Psoas muscle (tissue), 8 donors: ENCODE results near the gene CIT. TPM values are rescaled to one million over a fixed set of nuclear protein-coding genes. Genes with fewer than 3 reads are reported as not detected.

ENCODE experiments used
- ATAC-seq, 4 donors: fragments of 200-7000 bp; cut with Tn5 transposase; one replicate each; pipeline ENCODE4 v1.9.1; 2020; ENCODE audit warnings: moderate library complexity in 3 of 4, mild to moderate bottlenecking in 2 of 4
- DNase-seq, 2 donors: peaks; one replicate each; pipeline ENCODE4 v3.0.0-alpha.2; 2020
- H3K27ac ChIP-seq: fragments of 200-600 bp; one replicate; pipeline ENCODE4 v1.8.0; 2022
- H3K27me3 ChIP-seq, 3 donors: fragments of 200-600 bp in 1 of 3; one replicate each; pipeline versions ENCODE4 v1.6.1 to v1.8.0; 2013 to 2022; ENCODE audit warnings: low read length in 2 of 3, mild to moderate bottlenecking in 2 of 3, moderate library complexity in 1 of 3; ENCODE audit not compliant: insufficient read depth in 3 of 3
- H3K36me3 ChIP-seq, 2 donors: fragments of 200-600 bp in 1 of 2; one replicate each; pipeline versions ENCODE4 v1.6.1 to v1.8.0; 2013 to 2022; ENCODE audit warnings: low read depth in 1 of 2, mild to moderate bottlenecking in 1 of 2, moderate library complexity in 1 of 2; ENCODE audit not compliant: insufficient read depth in 1 of 2
- H3K4me1 ChIP-seq: fragments of 200-600 bp; one replicate; pipeline ENCODE4 v1.8.0; 2022
- H3K4me3 ChIP-seq: fragments of 200-600 bp; one replicate; pipeline ENCODE4 v1.8.0; 2022; ENCODE audit warnings: mild to moderate bottlenecking
- H3K9me3 ChIP-seq: fragments of 200-600 bp; one replicate; pipeline ENCODE4 v1.8.0; 2022
- WGBS, 3 donors: extraction: QIAGEN DNeasy Blood & Tissue Kit; methylation state at CpG; one replicate each; pipeline versions ENCODE4 v1.1.6 to v1.1.7; 2013; 5-methylcytosine and 5-hydroxymethylcytosine counted together
- intact Hi-C, 2 donors: fragments of 100-400 bp; cut with DNase I; formaldehyde crosslinking; loops; one replicate each; pipeline versions ENCODE4 v1.11.0 to v1.14.2; 2022
- polyA plus RNA-seq, 3 donors: library from polyadenylated mRNA; stranded (reverse); fragments of 200-250 nt; gene quantifications; one replicate each; pipeline ENCODE4 v1.2.3, GENCODE V29; 2013
- total RNA-seq, 4 donors: library from RNA; stranded (reverse); fragmentation: NEBNext Ultra II Directional in 2 of 4; extraction: Animal tissue kit (Norgen Biotek cat#: 25700) in 2 of 4; gene quantifications; one replicate each; pipeline versions ENCODE4 v1.2.1 to v1.2.4, GENCODE V29; 2021 to 2023
- TF ChIP-seq, protein P1 (sequence below): fragments of 200-600 bp; IDR thresholded peaks from one replicate; pipeline ENCODE4 v1.8.0; 2022; ENCODE audit warnings: antibody characterized with exemption
- donor health status: healthy with polysubstance abuse.
- donor health status: DM: no; HTN: no; CAD: no; lungs with moderate emphysema.
- donor health status: Bipolar disorder and iron deficiency.
- donor health status: healthy.
- donor health status: DM: yes; HTN: yes; CAD: no.
- donor health status: DM: no; HTN: no; CAD: no.
- donor health status: DM: no; HTN: no; CAD: no.
- donor health status: DM: yes; HTN: yes; CAD: no.

Gene CIT
- total and polyA plus RNA-seq, 7 donors, result 0.06 to 2.4 (median 0.40) TPM

DNA sequence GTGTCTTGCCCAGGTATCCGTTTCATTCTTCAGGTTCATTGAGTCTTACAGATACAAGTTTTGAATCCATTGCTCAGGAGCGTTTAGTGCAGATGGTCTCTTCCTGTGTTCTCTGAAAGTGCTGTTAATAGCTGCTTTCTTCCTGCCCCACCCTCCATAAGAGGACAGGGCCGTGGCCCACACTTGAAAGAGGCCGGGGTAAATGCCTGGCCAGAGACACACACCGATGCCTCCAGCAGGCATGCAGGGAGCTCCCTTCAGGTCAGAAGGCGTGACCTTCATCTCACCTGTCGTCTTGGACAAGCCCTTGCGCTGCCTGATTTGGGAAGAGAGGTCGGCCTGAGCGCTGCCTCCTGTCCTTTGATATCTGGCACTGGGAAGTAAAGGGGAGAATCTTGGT lies 197.6 kb downstream of the CIT start:
- Histone ChIP-seq H3K36me3 (peaks cover 21 to 80% of the 10 kb centered on the region in 2 donors), H3K4me3 (no peak overlapping the region), H3K4me1 (peaks cover 6% of the 10 kb centered on the region), H3K27ac (no peak overlapping the region), H3K9me3 (no peaks in the 10 kb centered on the region), H3K27me3 (no peaks in the 10 kb centered on the region)
- intact Hi-C loops, result no loop called here
- DNase-seq (no peak), ATAC-seq (no peak)
- WGBS, 3 donors, result 83 to 86% (median 84%) methylated on average over 10 of the region's 10 CpGs
- TF ChIP-seq, protein P1, sequence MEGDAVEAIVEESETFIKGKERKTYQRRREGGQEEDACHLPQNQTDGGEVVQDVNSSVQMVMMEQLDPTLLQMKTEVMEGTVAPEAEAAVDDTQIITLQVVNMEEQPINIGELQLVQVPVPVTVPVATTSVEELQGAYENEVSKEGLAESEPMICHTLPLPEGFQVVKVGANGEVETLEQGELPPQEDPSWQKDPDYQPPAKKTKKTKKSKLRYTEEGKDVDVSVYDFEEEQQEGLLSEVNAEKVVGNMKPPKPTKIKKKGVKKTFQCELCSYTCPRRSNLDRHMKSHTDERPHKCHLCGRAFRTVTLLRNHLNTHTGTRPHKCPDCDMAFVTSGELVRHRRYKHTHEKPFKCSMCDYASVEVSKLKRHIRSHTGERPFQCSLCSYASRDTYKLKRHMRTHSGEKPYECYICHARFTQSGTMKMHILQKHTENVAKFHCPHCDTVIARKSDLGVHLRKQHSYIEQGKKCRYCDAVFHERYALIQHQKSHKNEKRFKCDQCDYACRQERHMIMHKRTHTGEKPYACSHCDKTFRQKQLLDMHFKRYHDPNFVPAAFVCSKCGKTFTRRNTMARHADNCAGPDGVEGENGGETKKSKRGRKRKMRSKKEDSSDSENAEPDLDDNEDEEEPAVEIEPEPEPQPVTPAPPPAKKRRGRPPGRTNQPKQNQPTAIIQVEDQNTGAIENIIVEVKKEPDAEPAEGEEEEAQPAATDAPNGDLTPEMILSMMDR, result no peak

DNA sequence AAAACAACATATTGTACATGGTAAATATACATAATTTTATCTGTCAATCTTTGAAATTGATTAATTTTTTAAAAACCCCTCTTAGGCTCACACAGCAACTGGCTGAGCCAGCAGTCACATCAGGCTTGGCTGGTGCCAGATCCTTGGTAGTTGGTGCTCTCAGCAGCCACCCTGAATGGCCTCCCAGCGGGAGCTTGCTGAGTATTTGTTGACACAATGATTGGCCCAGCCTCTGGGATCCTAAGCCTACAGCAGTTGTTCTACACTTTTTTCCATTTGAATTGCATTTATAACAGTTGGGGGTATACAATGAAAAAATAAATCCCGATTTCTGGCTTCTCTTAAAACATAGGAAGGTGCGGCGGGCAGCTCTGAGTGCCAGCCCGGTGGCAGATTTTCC lies 198.0 kb downstream of the CIT start:
- no peak overlapping the region for H3K27ac ChIP-seq
- peaks cover 21 to 84% of the 10 kb centered on the region in 2 donors for H3K36me3 ChIP-seq
- DNase-seq (no peak), ATAC-seq (no peak)
- H3K27me3 ChIP-seq, result no peaks in the 10 kb centered on the region
- no peak overlapping the region for H3K4me3 ChIP-seq
- WGBS, 3 donors, result 91 to 95% (median 92%) methylated on average over 5 of the region's 5 CpGs
- intact Hi-C loops, result no loop called here
- H3K9me3 ChIP-seq, result no peaks in the 10 kb centered on the region
- H3K4me1 ChIP-seq, result peaks cover 10% of the 10 kb centered on the region
- TF ChIP-seq, protein P1, result no peak

DNA sequence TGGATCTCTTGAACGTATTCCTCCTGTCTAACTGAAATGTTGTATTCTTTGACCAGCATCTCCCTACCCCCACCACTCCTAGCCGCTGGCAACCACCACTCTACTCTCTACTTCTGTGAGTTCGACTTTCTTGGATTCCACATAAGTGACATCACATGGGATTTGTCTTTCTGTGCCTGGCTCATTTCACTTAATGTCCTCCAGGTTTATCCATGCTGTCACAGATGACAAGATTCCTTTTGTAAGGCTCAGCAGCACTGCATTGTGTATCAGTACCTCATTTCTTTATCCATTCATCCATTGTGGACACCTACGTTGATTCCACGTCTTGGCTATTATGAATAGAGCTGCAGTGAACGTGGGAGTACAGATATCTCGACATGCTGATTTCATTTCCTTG lies 198.7 kb downstream of the CIT start:
- H3K27me3 ChIP-seq, result no peaks in the 10 kb centered on the region
- WGBS, 3 donors, result 77 to 90% (median 83%) methylated on average over 7 of the region's 7 CpGs
- intact Hi-C loops, result no loop called here
- ATAC-seq, result no peak
- peaks cover 12% of the 10 kb centered on the region for H3K4me1 ChIP-seq
- TF ChIP-seq, protein P1, result no peak
- no peaks in the 10 kb centered on the region for H3K9me3 ChIP-seq
- H3K36me3 ChIP-seq, result peaks cover 26 to 90% of the 10 kb centered on the region in 2 donors
- no peak for DNase-seq
- no peak overlapping the region for H3K27ac ChIP-seq
- no peak overlapping the region for H3K4me3 ChIP-seq

DNA sequence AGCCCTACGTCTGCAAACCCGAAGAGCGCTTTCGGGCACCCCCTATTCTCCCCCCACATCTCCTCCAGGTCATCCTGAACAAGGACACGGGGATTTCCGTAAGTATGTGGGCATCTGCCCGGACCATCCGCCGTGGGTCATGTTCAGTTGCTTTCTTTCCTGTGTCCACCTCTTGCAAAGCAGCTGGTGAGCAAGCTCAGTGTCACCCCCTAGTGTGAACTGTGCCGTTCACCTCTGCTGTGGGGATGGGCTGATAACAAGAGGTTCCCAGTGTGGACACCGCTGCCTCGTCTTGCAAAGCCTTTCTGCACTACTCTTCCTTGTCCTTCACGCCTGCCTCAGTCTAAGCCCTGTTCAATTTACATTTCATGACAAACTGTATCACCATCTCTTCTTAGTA lies 200.5 kb downstream of the CIT start:
- DNase-seq, result no peak

DNA sequence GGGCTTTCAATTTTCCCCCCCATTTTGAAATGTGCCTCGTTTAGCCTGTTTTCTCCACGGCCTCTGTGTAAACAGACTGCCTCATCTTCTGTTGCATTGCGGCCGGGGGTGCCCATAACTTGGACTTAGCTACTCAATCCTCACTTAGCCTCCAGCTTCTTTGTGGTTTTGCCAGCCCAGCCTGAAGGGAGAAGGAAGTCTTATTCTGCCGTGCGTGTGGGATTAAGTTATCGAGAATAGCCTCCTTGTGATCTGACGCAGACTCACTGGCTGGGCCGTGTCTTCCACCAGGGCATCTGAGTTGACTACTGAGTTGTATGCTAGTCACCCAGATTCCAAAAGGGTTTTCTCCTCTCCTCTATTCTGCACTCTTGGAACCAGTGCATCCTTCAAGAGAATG lies 201.1 kb downstream of the CIT start:
- TF ChIP-seq, protein P1, result no peak
- no peak for DNase-seq
- intact Hi-C loops, result no loop called here
- ATAC-seq, result no peak
- no peak overlapping the region for H3K27ac ChIP-seq
- 80 to 88% (median 87%) methylated on average over 9 of the region's 9 CpGs for WGBS, 3 donors
- no peak overlapping the region for H3K4me3 ChIP-seq
- H3K36me3 ChIP-seq, result peaks cover 36 to 100% of the 10 kb centered on the region in 2 donors
- no peaks in the 10 kb centered on the region for H3K27me3 ChIP-seq
- H3K9me3 ChIP-seq, result no peaks in the 10 kb centered on the region
- peaks cover 8% of the 10 kb centered on the region for H3K4me1 ChIP-seq

More for the DNA sequence above, 200.5 kb downstream of the CIT start:
- Histone ChIP-seq H3K9me3 (no peaks in the 10 kb centered on the region), H3K36me3 (peaks cover 36 to 100% of the 10 kb centered on the region in 2 donors), H3K27ac (no peak overlapping the region), H3K4me3 (no peak overlapping the region), H3K27me3 (no peaks in the 10 kb centered on the region), H3K4me1 (peaks cover 8% of the 10 kb centered on the region)
- TF ChIP-seq, protein P1, result no peak
- ATAC-seq, result no peak
- WGBS, 3 donors, result 91 to 95% (median 92%) methylated on average over 13 of the region's 13 CpGs
- intact Hi-C loops, result no loop called here
